HG02884 (cell line): Measurements from ENCODE around the gene SCG3.

Experiments
- ATAC-seq: cut with Tn5 transposase; IDR thresholded peaks from one replicate; pipeline ENCODE4 v1.9.1; 2021; ENCODE audit warnings: mild to moderate bottlenecking, moderate library complexity; ENCODE audit not compliant: unreplicated experiment

SCG3 gene

DNA sequence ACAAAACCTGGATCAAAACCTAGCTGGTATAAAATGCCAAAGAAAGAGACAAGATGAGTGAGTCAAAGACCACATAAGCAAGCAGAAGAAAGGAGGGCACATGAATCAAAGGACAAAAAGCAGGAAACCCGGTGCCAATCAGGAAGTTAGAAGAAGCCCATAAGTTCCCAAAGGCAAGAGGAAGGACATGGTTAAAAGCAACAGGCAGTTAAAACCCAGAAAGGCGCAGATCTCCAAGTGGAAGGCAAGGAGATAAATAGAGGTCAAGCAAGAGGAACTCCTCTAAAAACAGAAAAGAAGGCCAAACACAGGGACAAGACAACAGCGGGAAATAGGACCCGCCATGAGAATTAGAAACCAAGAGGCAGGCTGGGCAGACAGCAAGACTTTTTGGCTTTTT is 74.5 kb downstream of the SCG3 start:
- no peak for ATAC-seq

DNA sequence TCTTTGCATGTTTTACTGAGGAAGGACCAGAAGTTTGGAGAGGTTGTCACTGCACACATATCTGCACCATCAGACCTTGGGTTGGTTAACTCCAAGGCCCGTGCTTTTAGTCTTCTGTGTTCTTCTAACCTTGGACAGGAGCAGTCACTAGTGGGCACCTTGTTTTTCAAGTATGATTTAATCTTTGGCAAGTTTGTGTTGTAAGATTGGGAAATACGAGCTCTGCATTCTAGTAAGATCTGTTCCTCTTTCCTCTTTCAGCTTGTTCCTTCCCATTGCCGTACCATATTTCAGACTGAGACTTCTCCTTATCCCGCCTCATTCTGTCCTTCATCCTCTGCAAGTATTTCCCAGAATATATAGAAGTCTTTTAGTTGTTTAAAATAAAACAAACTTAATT is 75.2 kb downstream of the SCG3 start:
- ATAC-seq: no peak

DNA sequence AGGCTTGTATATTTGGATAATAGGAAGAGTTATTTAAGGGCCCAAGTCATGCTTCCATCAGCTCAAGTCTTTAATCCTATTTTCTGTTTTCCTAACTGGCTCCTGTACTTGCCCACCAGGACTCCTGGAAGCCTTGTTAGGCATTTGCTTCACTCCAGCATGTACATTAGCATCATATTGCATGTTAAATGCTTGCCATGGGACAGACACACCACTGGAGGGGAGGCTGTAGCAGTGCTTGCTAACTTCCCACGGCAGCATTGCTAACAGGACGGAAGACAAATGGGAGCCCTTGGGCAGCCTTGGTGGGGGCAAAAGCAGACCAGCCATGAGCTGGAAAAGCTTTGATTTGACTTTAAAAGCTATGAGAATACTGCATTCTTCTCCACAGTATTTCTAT is 76.1 kb downstream of the SCG3 start:
- ATAC-seq: no peak

DNA sequence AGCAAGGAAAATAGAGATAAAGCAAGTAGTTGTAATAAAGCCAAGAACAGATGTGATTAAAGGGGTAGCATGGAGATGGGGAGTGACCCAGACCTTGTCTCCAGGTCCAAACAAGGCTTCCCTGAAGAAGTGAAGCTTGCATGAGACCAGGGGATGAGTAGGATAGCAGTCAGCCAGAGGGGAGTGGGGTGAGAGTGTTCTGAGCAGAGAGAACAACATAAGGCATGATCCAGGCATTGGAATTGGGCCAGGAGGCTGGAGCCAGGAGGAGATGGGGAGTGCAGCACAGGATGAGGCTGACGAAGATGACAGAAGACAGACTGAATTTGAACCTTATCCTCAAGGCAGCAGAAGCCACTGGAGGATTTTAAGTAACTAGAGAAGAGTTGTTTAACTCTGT is 77.3 kb downstream of the SCG3 start:
- no peak for ATAC-seq

DNA sequence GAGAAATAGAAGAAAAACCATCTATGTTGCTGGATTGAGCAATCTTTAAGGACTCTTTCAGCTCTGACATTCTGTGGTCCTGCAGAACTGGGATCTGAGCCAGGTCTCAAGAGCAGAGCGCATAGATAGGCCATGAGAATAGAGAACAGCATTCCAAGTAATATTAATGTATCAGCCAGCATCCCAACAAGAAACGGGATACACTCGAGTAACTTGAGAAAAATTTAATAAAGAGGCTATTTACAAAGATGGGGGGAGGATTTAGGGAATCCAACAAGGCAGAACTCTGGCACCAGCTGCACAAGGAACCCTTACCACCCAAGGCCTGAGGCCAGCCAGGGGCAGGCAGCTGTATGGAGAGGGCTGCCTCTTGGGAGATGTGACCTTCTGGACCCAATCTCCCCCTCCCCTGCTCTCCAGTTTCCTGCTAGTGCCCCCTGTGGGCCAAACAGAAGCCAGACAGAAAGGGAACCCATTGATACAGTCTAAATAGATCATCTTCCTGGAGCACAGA is 78.3 kb downstream of the SCG3 start:
- ATAC-seq: no peak

DNA sequence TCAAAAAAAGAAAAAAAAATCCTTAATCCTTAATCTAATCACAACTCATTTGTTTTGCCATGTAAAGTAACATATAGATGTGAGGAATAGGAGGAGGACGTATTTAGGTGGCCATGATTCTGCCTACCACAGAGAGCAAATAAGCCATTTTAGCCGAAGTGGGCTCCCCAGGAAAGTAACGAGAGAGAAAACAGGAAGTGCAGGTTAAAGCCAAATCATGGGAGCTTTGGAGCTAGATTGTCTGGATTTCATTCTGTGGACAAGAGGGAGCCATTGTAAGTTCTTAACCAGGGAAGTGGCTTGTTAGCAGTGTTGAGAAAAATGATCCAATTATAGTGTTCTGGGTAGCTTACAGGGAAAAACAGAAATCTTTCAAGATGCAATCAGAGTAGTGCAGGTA is 79.5 kb downstream of the SCG3 start:
- no peak for ATAC-seq

DNA sequence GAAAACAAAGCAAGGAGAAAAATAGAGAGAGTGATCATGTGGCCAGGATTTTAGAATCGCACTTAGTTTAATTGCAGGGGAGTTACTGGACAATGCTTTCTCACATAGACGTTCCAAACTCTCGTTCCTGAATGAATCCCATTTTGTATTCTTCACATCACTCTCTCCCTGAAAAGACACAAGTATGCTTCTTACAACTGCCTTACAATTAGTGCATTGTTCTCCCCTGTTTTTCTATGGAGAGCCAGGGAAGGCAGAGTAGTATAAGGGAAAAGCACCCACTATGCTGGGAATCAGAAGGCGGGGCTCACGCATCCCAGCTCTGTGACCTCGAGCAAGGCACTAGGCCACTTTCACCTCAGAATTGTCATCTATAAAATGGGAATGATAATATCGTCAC is 84.4 kb downstream of the SCG3 start:
- ATAC-seq: no peak

DNA sequence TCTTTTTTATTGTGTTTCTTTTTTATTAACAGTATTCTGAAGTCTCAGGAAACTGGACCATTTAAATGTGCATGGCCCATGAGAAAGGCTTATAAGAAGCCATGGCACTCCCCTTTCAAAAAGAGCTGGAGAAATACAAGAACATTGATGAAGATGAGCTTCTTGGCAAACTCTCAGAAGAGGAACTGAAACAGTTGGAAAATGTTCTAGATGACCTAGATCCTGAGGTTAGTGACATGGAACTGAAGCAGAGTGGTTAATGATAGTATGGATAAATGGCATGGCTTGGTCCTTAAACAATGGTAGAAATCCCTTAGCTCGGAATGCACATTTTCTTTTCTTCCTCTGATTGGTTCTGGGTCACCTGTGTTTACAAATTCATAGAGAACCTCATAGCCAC is 85.0 kb downstream of the SCG3 start:
- no peak for ATAC-seq

DNA sequence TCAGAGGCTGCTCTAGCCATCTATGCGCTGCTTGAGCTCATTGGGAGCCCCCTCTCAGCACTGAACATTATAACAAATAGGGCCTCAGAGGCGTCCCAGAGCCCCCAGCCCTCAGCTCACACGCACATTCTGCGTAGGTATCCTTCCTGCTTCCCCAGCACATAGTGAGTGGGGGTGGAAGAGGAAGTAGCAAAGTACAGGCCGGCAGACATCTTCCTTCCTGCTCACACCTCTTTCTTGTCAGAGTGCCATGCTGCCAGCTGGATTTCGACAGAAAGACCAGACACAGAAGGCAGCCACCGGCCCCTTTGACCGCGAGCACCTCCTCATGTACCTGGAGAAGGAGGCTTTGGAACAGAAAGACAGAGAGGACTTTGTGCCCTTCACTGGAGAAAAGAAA is 86.7 kb downstream of the SCG3 start:
- no peak for ATAC-seq
